ENCODE measurements around the gene LMTK2. TPM values are rescaled to one million over a fixed set of nuclear protein-coding genes. Genes with fewer than 3 reads are reported as not detected.

The LMTK2 gene
- total RNA-seq, 2 experiments from 2014 or later = 10.0 to 17.5 TPM

DNA sequence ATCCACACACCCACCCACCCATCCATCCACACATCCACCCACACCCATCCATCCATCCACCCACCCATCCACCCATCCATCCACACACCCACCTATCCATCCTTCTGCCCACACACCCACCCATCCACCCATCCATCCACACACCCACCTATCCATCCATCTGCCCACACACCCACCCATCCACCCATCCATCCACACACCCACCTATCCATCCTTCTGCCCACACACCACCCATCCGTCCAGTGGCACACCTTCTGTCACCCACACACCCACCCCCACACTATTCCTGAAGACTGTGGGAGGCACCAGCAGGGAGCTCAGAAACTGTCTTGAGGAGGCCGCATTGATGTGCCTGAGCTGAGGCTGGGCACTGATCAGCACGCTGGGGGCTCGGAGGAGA, 136.3 kb downstream of the LMTK2 start:
- no TSS peak for BruUV-seq (replicated peaks)
- H3K36me3 ChIP-seq (ENCODE audit: insufficient read depth, low read length) = peaks cover 4% of the 10 kb centered on the region; the same call in 1 of the 2 replicates
- CTCF ChIA-PET (ENCODE audit: unreplicated experiment) = no interaction called here

DNA sequence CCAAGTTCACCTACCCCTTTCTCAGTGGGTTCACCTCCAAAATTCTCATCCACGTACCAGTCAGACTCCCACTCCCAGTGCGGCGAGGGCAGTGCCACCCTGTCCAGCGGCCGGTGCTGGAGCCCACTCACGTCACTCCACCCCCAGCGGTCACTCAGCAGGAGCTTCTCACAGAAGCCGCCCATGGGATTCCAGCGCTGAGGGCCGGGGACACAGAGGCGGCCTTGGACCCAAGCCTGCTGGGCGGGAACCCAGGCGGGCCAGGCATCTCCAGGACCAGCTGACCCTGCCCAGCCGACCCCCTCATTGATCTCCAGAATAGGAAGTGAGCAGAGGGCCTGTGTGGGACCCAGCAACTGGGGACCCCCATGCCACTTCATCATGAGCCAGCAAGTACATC, 138.2 kb downstream of the LMTK2 start:
- Histone ChIP-seq H3K4me1 (ENCODE audit: insufficient read depth, low read length, poor library complexity, severe bottlenecking) (peaks cover 11% of the 10 kb centered on the region), H3K9me2 (ENCODE audit: insufficient read depth, low read length) (no peaks in the 10 kb centered on the region), H3K36me3 (ENCODE audit: insufficient read depth, low read length) (no peaks in the 10 kb centered on the region), H2AFZ (ENCODE audit: low read length) (no peak overlapping the region), H3K4me2 (ENCODE audit: low read length) (no peak overlapping the region), H3K79me2 (ENCODE audit: insufficient read depth, low read depth, low read length) (no peaks in the 10 kb centered on the region), H3K9me3 (ENCODE audit: low read length) (no peaks in the 10 kb centered on the region), H3K27ac (ENCODE audit: low read depth, low read length, poor library complexity, severe bottlenecking) (no peak overlapping the region), H4K20me1 (ENCODE audit: insufficient read depth, low read length) (no peaks in the 10 kb centered on the region), H3K4me3 (ENCODE audit: low read depth, low read length, poor library complexity, severe bottlenecking) (no peak overlapping the region)
- intact Hi-C loops (cut with micrococcal nuclease; ENCODE audit: unreplicated experiment) = loop anchor here (5.0 kb wide), 1 partner anchor 78 kb away; no protein-coding TSS in a partner anchor
- ChIA-PET CTCF (ENCODE audit: unreplicated experiment) (no interaction called here), POLR2A (no interaction called here)
- no peak for DNase-seq (ENCODE audit: low spot score)
- TF ChIP-seq EZH2phosphoT487 (IDR thresholded peaks at IDR 0.05; ENCODE audit: borderline replicate concordance, low read depth, low read length) = no peak
- TF ChIP-seq CTCF (conservative IDR thresholded peaks at IDR 0.05; ENCODE audit: low read length) = no peak
- BruUV-seq (replicated peaks) = no TSS peak

More for the DNA sequence above, 136.3 kb downstream of the LMTK2 start:
- H3K27ac ChIP-seq (ENCODE audit: low read depth, low read length, poor library complexity, severe bottlenecking) = no peak overlapping the region
- H3K9me2 ChIP-seq (ENCODE audit: insufficient read depth, low read length) = no peaks in the 10 kb centered on the region
- POLR2A ChIA-PET = no interaction called here
- intact Hi-C loops (cut with micrococcal nuclease; ENCODE audit: unreplicated experiment) = loop anchor here (5.0 kb wide), 1 partner anchor 76 kb away; no protein-coding TSS in a partner anchor
- no peak for TF ChIP-seq CTCF (conservative IDR thresholded peaks at IDR 0.05; ENCODE audit: low read length)
- TF ChIP-seq EZH2phosphoT487 (IDR thresholded peaks at IDR 0.05; ENCODE audit: borderline replicate concordance, low read depth, low read length) = no peak
- no peak for DNase-seq (ENCODE audit: low spot score)
- H3K79me2 ChIP-seq (ENCODE audit: insufficient read depth, low read depth, low read length) = no peaks in the 10 kb centered on the region
- H4K20me1 ChIP-seq (ENCODE audit: insufficient read depth, low read length) = no peaks in the 10 kb centered on the region
- no peak overlapping the region for H2AFZ ChIP-seq (ENCODE audit: low read length)
- no peaks in the 10 kb centered on the region for H3K9me3 ChIP-seq (ENCODE audit: low read length)
- no peaks in the 10 kb centered on the region for H3K4me1 ChIP-seq (ENCODE audit: insufficient read depth, low read length, poor library complexity, severe bottlenecking)
- no peak overlapping the region for H3K4me2 ChIP-seq (ENCODE audit: low read length)
- H3K4me3 ChIP-seq (ENCODE audit: low read depth, low read length, poor library complexity, severe bottlenecking) = no peak overlapping the region

DNA sequence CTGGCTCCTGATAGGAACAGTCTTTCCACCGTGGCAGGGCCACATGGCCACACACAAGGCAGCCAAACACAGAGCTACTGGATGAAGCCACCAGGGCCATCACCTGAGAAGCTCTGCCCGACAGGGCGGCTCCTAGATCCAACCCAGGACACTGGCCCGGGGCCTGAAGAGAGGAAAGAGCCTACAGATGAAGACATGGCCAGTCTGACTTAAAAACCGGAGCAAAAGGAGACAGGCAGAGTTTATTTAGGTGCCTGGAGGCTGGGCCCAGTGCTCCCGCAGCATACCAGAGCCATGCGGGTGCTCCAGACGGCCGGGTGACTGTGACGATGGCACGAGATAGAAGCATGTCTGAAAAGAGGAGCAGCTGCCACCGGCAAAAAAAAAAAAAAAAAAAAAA, 141.5 kb downstream of the LMTK2 start:
- TF ChIP-seq CTCF (conservative IDR thresholded peaks at IDR 0.05; ENCODE audit: low read length) (no peak), EZH2phosphoT487 (IDR thresholded peaks at IDR 0.05; ENCODE audit: borderline replicate concordance, low read depth, low read length) (no peak)
- Histone ChIP-seq H3K4me1 (ENCODE audit: insufficient read depth, low read length, poor library complexity, severe bottlenecking) (peaks cover 32% of the 10 kb centered on the region), H2AFZ (ENCODE audit: low read length) (no peak overlapping the region), H3K9me3 (ENCODE audit: low read length) (no peaks in the 10 kb centered on the region), H3K9me2 (ENCODE audit: insufficient read depth, low read length) (no peaks in the 10 kb centered on the region), H3K36me3 (ENCODE audit: insufficient read depth, low read length) (no peaks in the 10 kb centered on the region), H4K20me1 (ENCODE audit: insufficient read depth, low read length) (no peaks in the 10 kb centered on the region), H3K79me2 (ENCODE audit: insufficient read depth, low read depth, low read length) (peaks cover 6% of the 10 kb centered on the region; the same call in 1 of the 2 replicates), H3K27ac (ENCODE audit: low read depth, low read length, poor library complexity, severe bottlenecking) (no peak overlapping the region), H3K4me3 (ENCODE audit: low read depth, low read length, poor library complexity, severe bottlenecking) (no peak overlapping the region), H3K4me2 (ENCODE audit: low read length) (no peak overlapping the region)
- intact Hi-C loops (cut with micrococcal nuclease; ENCODE audit: unreplicated experiment) = no loop called here
- ChIA-PET POLR2A (no interaction called here), CTCF (ENCODE audit: unreplicated experiment) (interaction anchor here (0.6 kb wide), 1 partner anchor 401 kb away, joined by 5 read pairs; no protein-coding TSS in a partner anchor)
- no peak for DNase-seq (ENCODE audit: low spot score)
- BruUV-seq (replicated peaks) = no TSS peak

Measured in OCI-LY7 (cell line).